ENCODE results near the gene HAAO. TPM values are rescaled to one million over a fixed set of nuclear protein-coding genes. Genes with fewer than 3 reads are reported as not detected.

Gene HAAO
- total and polyA plus RNA-seq, 2 of the 13 experiments (the other 11 are each of a cell fraction or from before 2014, with no cell fraction given) = 36.1 to 42.7 TPM

DNA sequence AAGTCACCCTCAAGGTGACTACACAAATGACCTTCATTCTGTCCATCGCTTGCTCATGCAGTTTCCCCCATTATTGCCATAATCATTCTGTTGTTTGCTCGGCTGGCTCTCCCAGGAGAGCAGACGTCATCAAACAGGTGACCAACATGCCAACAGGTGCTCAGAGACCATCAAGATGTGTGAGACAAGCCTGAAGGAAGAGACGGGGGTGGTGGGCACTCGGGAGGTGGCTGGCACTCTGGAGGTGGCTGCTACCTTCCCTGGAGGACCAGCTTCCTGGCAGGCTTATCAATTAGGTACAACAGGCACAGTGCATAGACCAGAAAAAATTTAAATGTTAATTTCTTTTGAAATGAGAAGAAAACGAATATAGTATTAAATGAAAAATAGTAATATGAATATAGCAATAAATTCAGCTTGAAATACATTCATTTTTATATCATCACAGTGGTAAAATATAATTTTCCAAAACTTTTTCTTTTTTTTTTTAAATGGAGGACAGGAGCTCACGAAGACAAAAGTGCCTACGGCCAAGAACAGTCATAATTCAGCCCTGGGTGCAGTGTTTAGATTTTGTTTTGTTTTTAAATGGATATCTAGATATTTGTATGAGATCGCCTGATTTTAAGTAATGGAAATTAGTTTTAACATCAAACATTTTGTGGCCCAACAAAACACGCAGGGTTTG, 16.9 kb upstream of the HAAO start:
- BruUV-seq (replicated peaks) = no TSS peak
- POLR2A ChIA-PET = interaction anchor here (0.5 to 6.1 kb wide), 7 partner anchors 9 to 170 kb away, joined by 3 to 287 read pairs (median 22); partner anchors contain the start of gene HAAO
- FAIRE-seq = no peak
- no peak for TF ChIP-seq ZNF354B (CRISPR knock-in tag; IDR thresholded peaks at IDR 0.05)
- 0 out of 2 replicates have a peak, but pooled peaks have one; percentile 21 for TF ChIP-seq PPARG (CRISPR knock-in tag; conservative IDR thresholded peaks at IDR 0.05)
- peak; percentile 33; the same call in 1 of the 2 replicates for TF ChIP-seq SALL1 (CRISPR knock-in tag; IDR thresholded peaks at IDR 0.05)
- TF ChIP-seq, protein P1, sequence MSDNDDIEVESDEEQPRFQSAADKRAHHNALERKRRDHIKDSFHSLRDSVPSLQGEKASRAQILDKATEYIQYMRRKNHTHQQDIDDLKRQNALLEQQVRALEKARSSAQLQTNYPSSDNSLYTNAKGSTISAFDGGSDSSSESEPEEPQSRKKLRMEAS (IDR thresholded peaks at IDR 0.05) = 0 out of 2 replicates have a peak, but pooled peaks have one; percentile 9
- TF ChIP-seq ZNF44 (CRISPR knock-in tag; IDR thresholded peaks at IDR 0.05) = peak; percentile 57; the same call in 1 of the 2 replicates
- TF ChIP-seq ZNF350 (CRISPR knock-in tag; IDR thresholded peaks at IDR 0.05; ENCODE audit: borderline replicate concordance, low read depth) = 0 out of 2 replicates have a peak, but pooled peaks have one; percentile 31
- TF ChIP-seq ZSCAN20 (CRISPR knock-in tag; IDR thresholded peaks at IDR 0.05; ENCODE audit: borderline replicate concordance) = 0 out of 2 replicates have a peak, but pooled peaks have one; percentile 1
- TF ChIP-seq ZFP62 (CRISPR knock-in tag; IDR thresholded peaks at IDR 0.05) = no peak
- TF ChIP-seq, protein P2, sequence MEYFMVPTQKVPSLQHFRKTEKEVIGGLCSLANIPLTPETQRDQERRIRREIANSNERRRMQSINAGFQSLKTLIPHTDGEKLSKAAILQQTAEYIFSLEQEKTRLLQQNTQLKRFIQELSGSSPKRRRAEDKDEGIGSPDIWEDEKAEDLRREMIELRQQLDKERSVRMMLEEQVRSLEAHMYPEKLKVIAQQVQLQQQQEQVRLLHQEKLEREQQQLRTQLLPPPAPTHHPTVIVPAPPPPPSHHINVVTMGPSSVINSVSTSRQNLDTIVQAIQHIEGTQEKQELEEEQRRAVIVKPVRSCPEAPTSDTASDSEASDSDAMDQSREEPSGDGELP (IDR thresholded peaks at IDR 0.05; ENCODE audit: borderline replicate concordance, low read depth) = peak; percentile 27; the same call in 1 of the 2 replicates
- TF ChIP-seq ZFP1 (CRISPR knock-in tag; IDR thresholded peaks at IDR 0.05) = no peak
- no peak for TF ChIP-seq TBL1XR1 (IDR thresholded peaks at IDR 0.05; ENCODE audit: borderline replicate concordance, low read length, partially characterized antibody)
- peak; percentile 78 for TF ChIP-seq ZEB1 (IDR thresholded peaks at IDR 0.05; ENCODE audit: insufficient replicate concordance, low read depth)
- TF ChIP-seq ZNF501 (CRISPR knock-in tag; IDR thresholded peaks at IDR 0.05) = peak; percentile 40; the same call in 1 of the 2 replicates
- TF ChIP-seq ZMYM2 (CRISPR knock-in tag; IDR thresholded peaks at IDR 0.05) = no peak
- peak; percentile 33; the same call in 1 of the 2 replicates for TF ChIP-seq ATF1 (CRISPR knock-in tag; IDR thresholded peaks at IDR 0.05)
- no peak for TF ChIP-seq MAF1 (CRISPR knock-in tag; IDR thresholded peaks at IDR 0.05; ENCODE audit: borderline replicate concordance)
- no peak for TF ChIP-seq TEAD2 (CRISPR knock-in tag; IDR thresholded peaks at IDR 0.05)
- no peak for TF ChIP-seq ZNF740 (CRISPR knock-in tag; IDR thresholded peaks at IDR 0.05)
- TF ChIP-seq SIX1 (CRISPR knock-in tag; IDR thresholded peaks at IDR 0.05; ENCODE audit: borderline replicate concordance) = no peak
- no peak for TF ChIP-seq ELF3 (CRISPR knock-in tag; IDR thresholded peaks at IDR 0.05)
- TF ChIP-seq ZNF598 (CRISPR knock-in tag; IDR thresholded peaks at IDR 0.05; ENCODE audit: borderline replicate concordance) = 0 out of 2 replicates have a peak, but pooled peaks have one; percentile 56

More for the DNA sequence above, 16.9 kb upstream of the HAAO start:
- in situ Hi-C loops (cut with HindIII; ENCODE audit: extremely low pct_ligation_motif_present, low pct_unique_long_range_greater_than_20kb) (no loop called here), intact Hi-C loops (cut with micrococcal nuclease; ENCODE audit: unreplicated experiment) (loop anchor here (1.0 kb wide), 1 partner anchor 15 kb away; no protein-coding TSS in a partner anchor)
- H3K9me3 ChIP-seq (ENCODE audit: low read length) = no peaks in the 10 kb centered on the region
- DNase-seq (ENCODE audit: low spot score) (no peak), ATAC-seq (no peak)
- H3K4me1 ChIP-seq (ENCODE audit: insufficient read depth, low read length) = peaks cover 29% of the 10 kb centered on the region
- H4K20me1 ChIP-seq (ENCODE audit: insufficient read depth, low read length) = no peaks in the 10 kb centered on the region
- H3K4me2 ChIP-seq (ENCODE audit: low read depth, low read length) = peak overlapping the region; percentile 98
- H3K27ac ChIP-seq (ENCODE audit: extremely low read length, insufficient read depth, low read length) = peak overlapping the region; percentile 82
- H3K9ac ChIP-seq (ENCODE audit: insufficient read depth, low read depth, low read length) = peak overlapping the region; percentile 96
- CTCF ChIA-PET (ENCODE audit: low intra/inter-chr PET ratio, low total read pairs) = interaction anchor here (1.8 kb wide), 1 partner anchor 14 kb away, joined by 5 read pairs; no protein-coding TSS in a partner anchor
- H3K27me3 ChIP-seq (ENCODE audit: control insufficient read depth in 1 of 2, insufficient read depth in 2 of 2, low read length in 2 of 2) = no peaks in the 10 kb centered on the region; a peak in 2 of 5 replicates
- H3K4me3 ChIP-seq (replicated peaks in 1 of 3; ENCODE audit: insufficient read depth in 1 of 3, low read depth in 2 of 3, low read length in 3 of 3) = peak overlapping the region; percentile 54 to 93 (median 77)
- no peaks in the 10 kb centered on the region for H3K79me2 ChIP-seq (ENCODE audit: insufficient read depth, low read length)
- no peaks in the 10 kb centered on the region for H3K36me3 ChIP-seq (replicated peaks in 1 of 2; ENCODE audit: control insufficient read depth in 1 of 2, insufficient read depth in 2 of 2, low read length in 2 of 2)
- whole genome bisulfite sequencing (ENCODE audit: low lambda C conversion rate) = 11% methylated on average over 10 of the region's 10 CpGs
- H2AFZ ChIP-seq (ENCODE audit: low read length) = no peak overlapping the region
